ENCODE measurements around the gene PFDN5.

DNA sequence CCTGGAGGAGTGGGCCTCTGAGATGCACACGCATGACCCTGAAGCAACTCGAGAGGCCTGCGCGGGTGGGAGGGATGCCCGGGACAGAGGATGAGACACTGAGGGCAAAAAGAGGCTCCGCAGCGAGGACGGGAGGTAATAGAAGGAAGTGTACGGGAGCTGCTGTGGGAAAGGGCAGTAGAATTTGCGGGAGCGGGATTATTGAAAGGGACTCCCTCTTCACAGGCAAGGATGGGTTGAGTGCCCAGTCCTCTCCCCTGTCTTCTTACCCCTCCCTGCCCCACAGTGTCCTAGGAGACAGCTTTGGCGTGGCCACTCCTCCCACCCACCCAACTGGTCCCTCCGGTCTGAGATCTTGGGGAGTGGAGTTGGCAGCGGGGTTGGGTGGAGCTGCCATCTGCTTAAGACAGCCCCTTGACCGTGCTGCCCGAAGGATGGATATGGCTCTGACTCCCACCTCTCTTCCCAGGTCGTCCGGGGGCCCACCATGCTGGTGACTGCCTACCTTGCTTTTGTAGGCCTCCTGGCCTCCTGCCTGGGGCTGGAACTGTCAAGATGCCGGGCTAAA, 42.9 kb upstream of the PFDN5 start:
- TF ChIP-seq POLR2A (IDR thresholded peaks at IDR 0.05) = no peak
- TF ChIP-seq, protein P1, sequence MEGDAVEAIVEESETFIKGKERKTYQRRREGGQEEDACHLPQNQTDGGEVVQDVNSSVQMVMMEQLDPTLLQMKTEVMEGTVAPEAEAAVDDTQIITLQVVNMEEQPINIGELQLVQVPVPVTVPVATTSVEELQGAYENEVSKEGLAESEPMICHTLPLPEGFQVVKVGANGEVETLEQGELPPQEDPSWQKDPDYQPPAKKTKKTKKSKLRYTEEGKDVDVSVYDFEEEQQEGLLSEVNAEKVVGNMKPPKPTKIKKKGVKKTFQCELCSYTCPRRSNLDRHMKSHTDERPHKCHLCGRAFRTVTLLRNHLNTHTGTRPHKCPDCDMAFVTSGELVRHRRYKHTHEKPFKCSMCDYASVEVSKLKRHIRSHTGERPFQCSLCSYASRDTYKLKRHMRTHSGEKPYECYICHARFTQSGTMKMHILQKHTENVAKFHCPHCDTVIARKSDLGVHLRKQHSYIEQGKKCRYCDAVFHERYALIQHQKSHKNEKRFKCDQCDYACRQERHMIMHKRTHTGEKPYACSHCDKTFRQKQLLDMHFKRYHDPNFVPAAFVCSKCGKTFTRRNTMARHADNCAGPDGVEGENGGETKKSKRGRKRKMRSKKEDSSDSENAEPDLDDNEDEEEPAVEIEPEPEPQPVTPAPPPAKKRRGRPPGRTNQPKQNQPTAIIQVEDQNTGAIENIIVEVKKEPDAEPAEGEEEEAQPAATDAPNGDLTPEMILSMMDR (IDR thresholded peaks at IDR 0.05) = no peak
